ENCODE measurements around the gene ZCCHC10.

The ZCCHC10 gene

DNA sequence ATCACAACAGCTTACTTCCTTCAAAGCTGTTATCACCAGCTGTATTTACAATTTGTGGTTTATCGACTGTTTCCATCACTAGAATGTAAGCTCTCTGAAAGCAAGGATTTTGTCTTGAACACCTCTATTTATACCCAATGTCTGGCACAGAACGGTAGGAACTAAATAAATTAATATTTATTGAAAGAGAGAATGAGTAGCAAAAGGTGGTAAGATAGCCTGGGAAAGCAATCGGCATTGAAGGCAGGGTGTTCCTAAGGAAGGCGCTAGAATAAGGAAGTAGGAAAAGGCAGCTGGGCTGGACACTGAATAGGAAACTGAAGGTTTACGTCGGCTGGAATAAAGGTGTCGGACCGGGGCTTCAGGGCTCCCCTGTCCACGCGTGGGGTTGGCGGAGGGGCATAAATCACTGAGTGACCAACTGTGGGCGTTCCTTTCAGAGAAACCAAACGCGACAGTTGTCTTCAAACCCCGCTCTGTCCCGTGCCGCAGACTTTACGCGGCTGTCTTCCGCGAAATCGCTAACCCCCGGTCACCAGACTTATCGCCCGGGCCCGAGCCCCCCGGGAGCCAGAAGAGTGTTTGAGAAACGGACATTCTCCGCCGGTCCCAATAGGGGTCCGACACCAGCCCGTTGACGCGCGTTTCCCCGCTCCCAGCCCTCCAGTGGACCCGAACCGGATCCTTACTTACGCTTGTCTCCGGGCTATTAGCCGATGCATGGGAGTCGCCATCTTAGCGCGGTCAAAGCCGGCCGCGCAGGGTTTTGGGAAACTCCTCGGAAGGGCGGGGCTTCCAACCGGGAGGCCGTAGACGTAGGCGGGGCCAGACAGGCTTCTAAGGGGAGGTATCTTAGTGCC, at the start of gene ZCCHC10:
Gene ZCCHC10, minus strand, starts transcription at position 746 of the 860 bp plus-strand sequence. Its CDS starts 12 bp downstream, at position 734.
- peak within 1 kb of the TSS; percentile 97 for H3K27ac ChIP-seq
- peak within 1 kb of the TSS; percentile 85 for H3K4me3 ChIP-seq (ENCODE audit: low read depth, low read length)
- peaks cover 16% of the 10 kb centered on the region for H3K36me3 ChIP-seq
- H3K27me3 ChIP-seq (ENCODE audit: insufficient read depth, low read depth, severe bottlenecking), result no peaks in the 10 kb centered on the region
- no peaks in the 10 kb centered on the region for H3K9me3 ChIP-seq (ENCODE audit: severe bottlenecking)
- DNase-seq, result peak; percentile 97
- TF ChIP-seq CTCF (IDR thresholded peaks at IDR 0.05; ENCODE audit: low read depth, low read length), result no peak

GRCh38 chr5:133075572-133076536, 49.5 kb upstream of the ZCCHC10 start:
- Histone ChIP-seq H3K9me3 (ENCODE audit: severe bottlenecking) (no peaks in the 10 kb centered on the region), H3K36me3 (peaks cover 68% of the 10 kb centered on the region), H3K4me3 (ENCODE audit: low read depth, low read length) (peak overlapping the region; percentile 8; the same call in 1 of the 2 replicates), H3K27ac (peak overlapping the region; percentile 55), H3K27me3 (ENCODE audit: insufficient read depth, low read depth, severe bottlenecking) (no peaks in the 10 kb centered on the region)
- no peak for TF ChIP-seq CTCF (IDR thresholded peaks at IDR 0.05; ENCODE audit: low read depth, low read length)
- peak; percentile 53 for DNase-seq

GRCh38 chr5:133072021-133072420, 45.7 kb upstream of the ZCCHC10 start:
- H3K9me3 ChIP-seq (ENCODE audit: severe bottlenecking), result no peaks in the 10 kb centered on the region
- no peak for TF ChIP-seq CTCF (IDR thresholded peaks at IDR 0.05; ENCODE audit: low read depth, low read length)
- H3K27ac ChIP-seq, result no peak overlapping the region
- DNase-seq, result no peak
- H3K27me3 ChIP-seq (ENCODE audit: insufficient read depth, low read depth, severe bottlenecking), result no peaks in the 10 kb centered on the region
- peaks cover 77% of the 10 kb centered on the region for H3K36me3 ChIP-seq
- no peak overlapping the region for H3K4me3 ChIP-seq (ENCODE audit: low read depth, low read length)

- DNase-seq, result no peak
- Histone ChIP-seq H3K36me3 (peaks cover 64% of the 10 kb centered on the region), H3K4me3 (ENCODE audit: low read depth, low read length) (no peak overlapping the region), H3K27me3 (ENCODE audit: insufficient read depth, low read depth, severe bottlenecking) (no peaks in the 10 kb centered on the region), H3K9me3 (ENCODE audit: severe bottlenecking) (no peaks in the 10 kb centered on the region), H3K27ac (no peak overlapping the region; the same call in 1 of the 2 replicates)
- no peak for TF ChIP-seq CTCF (IDR thresholded peaks at IDR 0.05; ENCODE audit: low read depth, low read length)
Observed at GRCh38 chr5:133066045-133066444, 39.7 kb upstream of the ZCCHC10 start.

DNA sequence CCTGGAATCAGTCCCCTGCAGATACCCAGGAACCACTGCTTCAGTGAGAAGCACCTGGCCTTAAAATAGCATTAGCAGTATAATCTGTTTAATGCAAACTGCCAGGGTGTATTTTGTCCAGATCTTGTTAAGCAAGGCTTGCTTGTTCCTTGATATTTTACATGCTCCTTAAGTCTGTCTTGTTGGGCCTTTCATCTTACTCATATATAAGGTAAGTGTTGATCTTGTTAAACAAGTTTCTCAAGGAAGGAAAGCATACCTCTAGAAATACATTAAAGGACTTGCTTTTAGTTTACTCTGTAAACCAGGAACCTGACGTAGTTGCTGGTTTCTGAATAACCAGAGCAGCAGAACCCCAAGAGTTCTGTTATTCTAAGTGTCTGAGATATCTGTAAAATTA, 39.1 kb upstream of the ZCCHC10 start:
- H3K9me3 ChIP-seq (ENCODE audit: severe bottlenecking), result no peaks in the 10 kb centered on the region
- no peak for TF ChIP-seq CTCF (IDR thresholded peaks at IDR 0.05; ENCODE audit: low read depth, low read length)
- H3K27me3 ChIP-seq (ENCODE audit: insufficient read depth, low read depth, severe bottlenecking), result no peaks in the 10 kb centered on the region
- no peak overlapping the region for H3K4me3 ChIP-seq (ENCODE audit: low read depth, low read length)
- no peak overlapping the region; the same call in 1 of the 2 replicates for H3K27ac ChIP-seq
- DNase-seq, result peak; percentile 28
- peaks cover 59% of the 10 kb centered on the region for H3K36me3 ChIP-seq

All from WERI-Rb-1 (cell line).